MM.1S (cell line): ENCODE data around the gene ATM.

Source experiments
- DNase-seq: peaks from one replicate; pipeline ENCODE4 v3.0.0-alpha.2; 2015
- H2AFZ ChIP-seq: fragments of 300-600 bp; sonication (generic); 2 replicates; pipeline ENCODE4 v1.6.0; 2016; ENCODE audit warnings: antibody characterized with exemption, low read length
- H3F3A ChIP-seq: fragments of 300-600 bp; sonication (generic); 2 replicates; pipeline ENCODE4 v1.6.1; 2016; ENCODE audit warnings: mild to moderate bottlenecking, antibody characterized with exemption, low read length, moderate library complexity, mixed read lengths; ENCODE audit not compliant: insufficient read depth
- H3K27ac ChIP-seq: fragments of 300-600 bp; sonication (generic); 2 replicates; pipeline ENCODE4 v1.5.1; 2016; ENCODE audit warnings: mild to moderate bottlenecking, low read length
- H3K27me3 ChIP-seq: fragments of 300-600 bp; sonication (generic); replicated peaks from 2 replicates; pipeline ENCODE4 v1.6.0; 2016; ENCODE audit warnings: low read length; ENCODE audit not compliant: insufficient read depth
- H3K36me3 ChIP-seq: fragments of 300-600 bp; sonication (generic); replicated peaks from 2 replicates; pipeline ENCODE4 v1.6.1; 2016; ENCODE audit warnings: mild to moderate bottlenecking, low read length, mixed read lengths; ENCODE audit not compliant: insufficient read depth
- H3K4me1 ChIP-seq: fragments of 300-600 bp; sonication (generic); 2 replicates; pipeline ENCODE4 v1.6.1; 2016; ENCODE audit warnings: low read length, mixed read lengths
- H3K4me2 ChIP-seq: fragments of 300-600 bp; sonication (generic); 2 replicates; pipeline ENCODE4 v1.6.0; 2016; ENCODE audit warnings: low read depth, low read length
- H3K4me3 ChIP-seq: fragments of 300-600 bp; sonication (generic); 2 replicates; pipeline ENCODE4 v1.5.1; 2016; ENCODE audit warnings: low read length, mixed read lengths
- H3K79me2 ChIP-seq: fragments of 300-600 bp; sonication (generic); 2 replicates; pipeline ENCODE4 v1.6.1; 2016; ENCODE audit warnings: mixed run types, low read length, mixed read lengths
- H3K9ac ChIP-seq: fragments of 300-600 bp; sonication (generic); 2 replicates; pipeline ENCODE4 v1.6.1; 2016; ENCODE audit warnings: low read length, mixed read lengths
- H3K9me2 ChIP-seq: fragments of 300-600 bp; sonication (generic); replicated peaks from 2 replicates; pipeline ENCODE4 v1.6.1; 2016; ENCODE audit warnings: mild to moderate bottlenecking, low read length, mixed read lengths; ENCODE audit not compliant: insufficient read depth
- H3K9me3 ChIP-seq: fragments of 300-600 bp; sonication (generic); replicated peaks from 2 replicates; pipeline ENCODE4 v1.6.1; 2016; ENCODE audit warnings: mild to moderate bottlenecking, low read length, mixed read lengths; ENCODE audit not compliant: insufficient read depth
- H4K20me1 ChIP-seq: fragments of 300-600 bp; sonication (generic); 2 replicates; pipeline ENCODE4 v1.6.1; 2016; ENCODE audit warnings: mild to moderate bottlenecking, low read length, moderate library complexity, mixed read lengths; ENCODE audit not compliant: insufficient read depth
- CTCF ChIP-seq: fragments of 300-600 bp; sonication (generic); IDR thresholded peaks from 2 replicates; pipeline ENCODE4 v1.5.1; 2016; ENCODE audit warnings: antibody characterized with exemption, low read length, mixed read lengths
- EZH2 ChIP-seq: fragments of 300-600 bp; sonication (generic); optimal IDR thresholded peaks from 2 replicates; pipeline ENCODE3; 2017; ENCODE audit warnings: low read depth, mild to moderate bottlenecking, antibody characterized with exemption, low read length, mixed read lengths
- EZH2phosphoT487 ChIP-seq: fragments of 300-600 bp; sonication (generic); IDR thresholded peaks from 2 replicates; pipeline ENCODE4 v1.6.1; 2018; ENCODE audit warnings: antibody characterized with exemption, low read length

Gene ATM

DNA sequence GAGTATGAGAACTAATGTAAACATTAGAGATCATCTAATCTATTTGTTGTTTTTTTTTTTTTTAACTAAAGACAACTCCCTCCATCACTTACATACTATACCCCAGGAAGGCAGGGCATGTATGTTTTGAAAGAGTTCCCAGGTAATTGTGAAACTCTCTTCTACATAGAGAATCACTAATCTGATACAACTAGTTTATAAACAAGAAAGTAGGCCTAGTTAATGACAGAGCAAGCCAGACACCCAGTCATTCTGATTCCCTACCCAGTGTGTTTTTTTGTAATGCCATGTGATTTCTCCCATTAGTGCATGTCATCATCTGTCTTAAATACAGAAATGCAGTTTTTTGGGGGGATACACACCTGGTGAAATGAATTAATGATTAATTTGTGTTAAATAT, 123.6 kb downstream of the ATM start:
- Histone ChIP-seq H3K9ac (no peak overlapping the region), H3K4me3 (no peak overlapping the region), H4K20me1 (no peaks in the 10 kb centered on the region), H3K79me2 (no peaks in the 10 kb centered on the region), H3K27me3 (no peaks in the 10 kb centered on the region), H3K4me2 (no peak overlapping the region), H3K27ac (no peak overlapping the region), H3K36me3 (peaks cover 5% of the 10 kb centered on the region; the same call in 1 of the 2 replicates), H3K9me2 (no peaks in the 10 kb centered on the region), H3K9me3 (no peaks in the 10 kb centered on the region), H3F3A (no peaks in the 10 kb centered on the region), H2AFZ (no peak overlapping the region), H3K4me1 (no peaks in the 10 kb centered on the region)
- no peak for TF ChIP-seq CTCF
- no peak for TF ChIP-seq EZH2
- no peak for TF ChIP-seq EZH2phosphoT487
- no peak for DNase-seq

- Histone ChIP-seq H3K79me2 (no peaks in the 10 kb centered on the region), H4K20me1 (no peaks in the 10 kb centered on the region), H2AFZ (no peak overlapping the region), H3K27ac (no peak overlapping the region), H3K27me3 (no peaks in the 10 kb centered on the region), H3K9me2 (no peaks in the 10 kb centered on the region), H3K4me3 (no peak overlapping the region), H3K36me3 (peaks cover 5% of the 10 kb centered on the region; the same call in 1 of the 2 replicates), H3F3A (no peaks in the 10 kb centered on the region), H3K9ac (no peak overlapping the region), H3K9me3 (no peaks in the 10 kb centered on the region), H3K4me1 (no peaks in the 10 kb centered on the region), H3K4me2 (no peak overlapping the region)
- TF ChIP-seq EZH2 (no peak), CTCF (no peak), EZH2phosphoT487 (no peak)
- DNase-seq: no peak
These were observed 128.6 kb downstream of the ATM start for GRCh38 chr11:108351468-108351867.

DNA sequence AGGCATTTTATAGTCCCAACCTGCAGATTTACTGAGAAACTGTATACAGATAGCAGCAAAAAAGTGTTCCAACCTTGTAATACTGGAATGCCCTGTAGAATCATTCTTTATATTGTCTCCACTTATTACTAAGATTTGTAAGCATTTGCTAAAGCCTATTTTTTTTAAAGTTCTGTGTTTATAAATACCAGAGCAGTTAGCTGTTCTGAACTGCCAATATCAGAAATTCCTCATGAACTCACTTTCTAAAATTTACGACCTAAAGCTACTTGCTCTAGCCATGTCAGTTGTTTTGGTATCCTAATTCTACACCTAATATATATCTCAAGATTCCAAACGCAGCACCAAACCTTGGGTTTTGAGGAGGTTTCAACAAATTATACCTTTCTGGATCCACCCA, 141.3 kb downstream of the ATM start:
- H3F3A ChIP-seq: no peaks in the 10 kb centered on the region
- H2AFZ ChIP-seq: no peak overlapping the region
- H3K27ac ChIP-seq: no peak overlapping the region
- 0 out of 2 replicates have a peak, but pooled peaks cover 3% of the 10 kb centered on the region for H3K36me3 ChIP-seq
- no peak for TF ChIP-seq EZH2
- no peak for TF ChIP-seq CTCF
- no peak for TF ChIP-seq EZH2phosphoT487
- no peak overlapping the region for H3K4me2 ChIP-seq
- H4K20me1 ChIP-seq: no peaks in the 10 kb centered on the region
- H3K4me3 ChIP-seq: no peak overlapping the region
- H3K79me2 ChIP-seq: no peaks in the 10 kb centered on the region
- no peaks in the 10 kb centered on the region for H3K9me3 ChIP-seq
- H3K27me3 ChIP-seq: no peaks in the 10 kb centered on the region
- H3K9me2 ChIP-seq: no peaks in the 10 kb centered on the region
- no peak for DNase-seq
- H3K4me1 ChIP-seq: no peaks in the 10 kb centered on the region
- no peak overlapping the region for H3K9ac ChIP-seq
